Prostate gland (tissue), 2 donors: ENCODE data around the gene MAVS. TPM values are rescaled to one million over a fixed set of nuclear protein-coding genes. Genes with fewer than 3 reads are reported as not detected.
"Not testable (repeated sequence)": the region's sequence is repeated elsewhere in the genome, so short reads cannot be mapped to it uniquely, and the experiment has no call there.

ENCODE experiments used
- DNase-seq: peaks from one replicate; pipeline ENCODE4 v3.0.0-alpha.2; 2019; ENCODE audit warnings: low spot score
- H3K27ac ChIP-seq, 2 donors: fragments of 200-600 bp; sonication (generic); 2 replicates each; pipeline ENCODE4 v1.5.1; 2017 to 2019
- H3K27me3 ChIP-seq: fragments of 200-600 bp; sonication (generic); replicated peaks from 2 replicates; pipeline ENCODE4 v1.5.1; 2019; ENCODE audit not compliant: insufficient read depth
- H3K36me3 ChIP-seq, 2 donors: fragments of 200-600 bp; sonication (generic); 1 replicate in 1 of 2; 2 replicates in 1 of 2; pipeline versions ENCODE4 v1.5.1 to v1.8.1; 2017 to 2019
- H3K4me1 ChIP-seq: fragments of 200-600 bp; sonication (generic); replicated peaks from 2 replicates; pipeline ENCODE4 v1.5.1; 2019
- H3K4me3 ChIP-seq, 2 donors: fragments of 200-600 bp; sonication (generic); 2 replicates each; pipeline ENCODE4 v1.5.1; 2017 to 2019
- H3K9me3 ChIP-seq: fragments of 200-600 bp; sonication (generic); 2 replicates; pipeline ENCODE4 v1.5.1; 2017
- POLR2A ChIP-seq: fragments of 450-650 bp; IDR thresholded peaks from one replicate; pipeline ENCODE4 v1.6.1; 2016; ENCODE audit warnings: antibody characterized with exemption, mild to moderate bottlenecking
- POLR2AphosphoS5 ChIP-seq: sonication (generic); formaldehyde crosslinking; IDR thresholded peaks from one replicate; pipeline ENCODE4 v1.6.1; 2017; ENCODE audit warnings: antibody characterized with exemption
- WGBS: methylation state at CpG from one replicate; pipeline ENCODE4 v1.1.5; 2018; 5-methylcytosine and 5-hydroxymethylcytosine counted together
- intact Hi-C: fragments of 100-400 bp; cut with DNase I; formaldehyde crosslinking; loops from one replicate; pipeline ENCODE4 v1.14.2; 2022
- total RNA-seq, 2 donors: library from RNA; depleted of rRNA; stranded (reverse); fragments of >200 nt; gene quantifications; one replicate each; pipeline ENCODE4 v1.1.0, GENCODE V29; 2016
- TF ChIP-seq, protein P1 (sequence below), 4 experiments: fragments of 200-600 bp in 2 of 4; fragments of 450-650 bp in 2 of 4; sonication (generic) in 2 of 4; IDR thresholded peaks; 1 replicate in 3 of 4; 2 replicates in 1 of 4; pipeline ENCODE4 v1.5.1; 2016 to 2019; ENCODE audit warnings: antibody characterized with exemption in 4 of 4, mild to moderate bottlenecking in 2 of 4, moderate library complexity in 2 of 4

Gene MAVS
- total RNA-seq, 2 donors from 2014 or later, result 26.7 to 40.2 TPM

DNA sequence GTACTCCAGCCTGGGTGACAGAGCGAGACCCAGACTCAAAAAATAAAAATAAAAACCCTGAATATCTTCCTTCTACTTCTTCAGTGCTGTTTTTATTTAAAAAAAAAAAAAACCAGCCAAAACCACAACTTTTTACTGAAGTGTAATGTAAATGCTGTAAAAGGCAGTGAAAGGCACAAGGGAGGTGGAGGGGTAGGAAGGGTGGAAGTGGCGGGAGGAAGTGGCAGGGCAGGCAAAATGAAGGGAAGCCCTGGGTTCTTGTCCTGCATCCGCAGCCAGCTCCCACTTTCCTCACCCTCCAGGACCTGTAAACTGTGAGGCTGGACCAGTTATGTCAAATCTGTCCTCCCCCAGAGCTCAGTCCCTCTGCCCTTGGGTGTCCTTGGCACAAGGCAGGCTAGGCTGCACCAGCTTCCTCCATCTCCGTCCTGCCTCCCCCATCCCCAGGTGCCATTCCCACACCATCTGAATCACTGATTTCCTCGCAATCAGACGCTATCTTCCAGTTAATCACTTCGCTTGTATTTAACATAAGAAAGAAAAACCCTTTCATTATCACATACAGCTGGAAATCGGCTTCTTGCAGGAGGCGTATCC is 28.8 kb downstream of the MAVS start:
- WGBS, result 79% methylated on average over 9 of the region's 9 CpGs
- no peaks in the 10 kb centered on the region for H3K36me3 ChIP-seq

DNA sequence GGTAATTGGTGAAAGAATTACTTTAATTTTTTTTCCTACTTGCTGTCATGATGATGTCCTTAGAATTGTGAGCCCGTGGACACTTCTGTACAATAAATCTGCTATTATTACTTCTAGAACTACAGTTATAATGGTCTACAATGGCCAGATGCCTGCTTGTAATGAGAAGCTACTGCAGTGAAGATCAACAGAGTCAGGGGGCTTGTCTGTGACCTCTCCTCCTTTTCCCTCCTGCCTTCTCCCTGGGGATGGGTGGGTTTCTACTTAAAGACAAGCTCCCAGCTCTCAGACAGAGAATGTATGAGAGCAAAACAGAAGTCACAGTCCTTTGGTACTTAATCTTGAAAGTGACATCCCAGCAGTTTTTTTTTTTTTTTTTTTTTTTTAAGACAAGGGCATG is 29.4 kb downstream of the MAVS start:
- DNase-seq, result no peak
- Histone ChIP-seq H3K27me3 (no peaks in the 10 kb centered on the region), H3K4me1 (no peaks in the 10 kb centered on the region), H3K9me3 (no peaks in the 10 kb centered on the region), H3K27ac (no peak overlapping the region), H3K36me3 (no peaks in the 10 kb centered on the region), H3K4me3 (no peak overlapping the region)
- 72% methylated on average over 1 of the region's 1 CpG for WGBS
- intact Hi-C loops, result no loop called here
- TF ChIP-seq POLR2AphosphoS5, result no peak
- TF ChIP-seq, protein P1, sequence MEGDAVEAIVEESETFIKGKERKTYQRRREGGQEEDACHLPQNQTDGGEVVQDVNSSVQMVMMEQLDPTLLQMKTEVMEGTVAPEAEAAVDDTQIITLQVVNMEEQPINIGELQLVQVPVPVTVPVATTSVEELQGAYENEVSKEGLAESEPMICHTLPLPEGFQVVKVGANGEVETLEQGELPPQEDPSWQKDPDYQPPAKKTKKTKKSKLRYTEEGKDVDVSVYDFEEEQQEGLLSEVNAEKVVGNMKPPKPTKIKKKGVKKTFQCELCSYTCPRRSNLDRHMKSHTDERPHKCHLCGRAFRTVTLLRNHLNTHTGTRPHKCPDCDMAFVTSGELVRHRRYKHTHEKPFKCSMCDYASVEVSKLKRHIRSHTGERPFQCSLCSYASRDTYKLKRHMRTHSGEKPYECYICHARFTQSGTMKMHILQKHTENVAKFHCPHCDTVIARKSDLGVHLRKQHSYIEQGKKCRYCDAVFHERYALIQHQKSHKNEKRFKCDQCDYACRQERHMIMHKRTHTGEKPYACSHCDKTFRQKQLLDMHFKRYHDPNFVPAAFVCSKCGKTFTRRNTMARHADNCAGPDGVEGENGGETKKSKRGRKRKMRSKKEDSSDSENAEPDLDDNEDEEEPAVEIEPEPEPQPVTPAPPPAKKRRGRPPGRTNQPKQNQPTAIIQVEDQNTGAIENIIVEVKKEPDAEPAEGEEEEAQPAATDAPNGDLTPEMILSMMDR (IDR thresholded peaks at IDR 0.05), result no peak
- TF ChIP-seq POLR2A, result no peak

More for the DNA sequence above, 28.8 kb downstream of the MAVS start:
- no peaks in the 10 kb centered on the region for H3K9me3 ChIP-seq
- no peaks in the 10 kb centered on the region for H3K4me1 ChIP-seq
- TF ChIP-seq POLR2A (no peak), POLR2AphosphoS5 (no peak)
- TF ChIP-seq, protein P1 (IDR thresholded peaks at IDR 0.05), result no peak
- H3K27ac ChIP-seq, result no peak overlapping the region
- intact Hi-C loops, result no loop called here
- no peak for DNase-seq
- H3K27me3 ChIP-seq, result no peaks in the 10 kb centered on the region
- no peak overlapping the region for H3K4me3 ChIP-seq

DNA sequence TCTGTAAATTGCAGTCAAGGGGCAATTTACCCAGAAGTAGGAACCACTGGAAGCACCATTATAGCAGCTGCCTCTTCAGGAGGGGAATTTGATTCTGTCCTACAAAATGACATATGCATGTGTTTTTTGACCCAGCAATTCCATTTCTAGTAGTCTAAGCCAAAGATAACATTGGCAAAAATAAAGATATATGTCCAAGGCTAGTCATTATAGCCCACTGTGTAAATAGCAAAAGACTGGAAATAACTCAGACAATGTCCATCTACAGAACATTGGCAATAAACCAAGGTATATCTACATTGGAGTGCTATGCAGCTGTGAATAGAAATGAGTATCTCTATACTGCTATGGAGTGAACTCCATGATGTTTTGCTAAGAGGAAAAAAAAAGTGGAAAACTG is 30.0 kb downstream of the MAVS start:
- TF ChIP-seq POLR2A (no peak), POLR2AphosphoS5 (no peak)
- TF ChIP-seq, protein P1 (IDR thresholded peaks at IDR 0.05), result no peak
- Histone ChIP-seq H3K4me3 (no peak overlapping the region), H3K27ac (no peak overlapping the region), H3K9me3 (no peaks in the 10 kb centered on the region), H3K4me1 (no peaks in the 10 kb centered on the region), H3K36me3 (no peaks in the 10 kb centered on the region), H3K27me3 (no peaks in the 10 kb centered on the region)
- intact Hi-C loops, result no loop called here
- DNase-seq, result no peak

DNA sequence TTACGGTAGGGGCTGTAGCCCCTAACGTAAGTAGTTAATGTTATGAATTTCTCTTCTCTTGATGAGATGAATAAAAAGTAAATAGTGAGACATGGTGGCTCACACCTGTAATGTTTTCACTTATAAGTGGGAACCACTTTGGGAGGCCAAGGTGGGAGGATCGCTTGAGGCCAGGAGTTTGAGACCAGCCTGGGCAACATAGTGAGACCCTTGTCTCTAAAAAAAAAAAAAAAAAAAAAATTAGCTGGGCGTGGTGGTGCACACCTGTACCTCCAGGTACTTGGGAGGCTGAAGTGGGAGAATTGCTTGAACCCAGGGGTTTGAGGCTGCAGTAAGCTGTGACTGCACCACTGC is 32.3 kb downstream of the MAVS start:
- H3K27me3 ChIP-seq, intact Hi-C loops, H3K9me3 ChIP-seq, H3K27ac ChIP-seq, H3K4me3 ChIP-seq, DNase-seq, H3K36me3 ChIP-seq, H3K4me1 ChIP-seq: not testable (repeated sequence)
- 93% methylated on average over 4 of the region's 4 CpGs for WGBS

DNA sequence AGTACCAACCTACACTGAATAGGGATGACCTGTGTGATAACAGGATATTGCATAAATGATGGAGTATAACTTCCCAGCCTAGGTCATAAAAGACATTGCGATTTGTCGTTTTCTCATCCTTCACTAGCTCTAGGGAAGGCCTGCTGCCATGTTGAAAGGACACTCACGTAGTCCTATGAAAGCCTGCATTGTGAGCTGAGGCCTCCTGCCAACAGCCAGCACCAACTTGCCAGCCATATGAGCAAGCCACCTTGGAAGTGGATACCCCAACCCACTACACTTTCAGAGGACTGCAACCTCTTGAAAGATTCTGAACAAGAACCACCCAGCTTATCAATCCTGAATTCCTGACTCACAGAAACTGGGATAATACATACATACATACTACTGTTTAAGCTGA is 39.1 kb downstream of the MAVS start:
- H3K36me3 ChIP-seq, result no peaks in the 10 kb centered on the region
- no peaks in the 10 kb centered on the region for H3K9me3 ChIP-seq
- H3K4me1 ChIP-seq, result peaks cover 4% of the 10 kb centered on the region
- TF ChIP-seq POLR2AphosphoS5, result no peak
- TF ChIP-seq, protein P1 (IDR thresholded peaks at IDR 0.05), result no peak
- no peak for TF ChIP-seq POLR2A
- DNase-seq, result no peak
- intact Hi-C loops, result loop anchor here (5.0 kb wide), 4 partner anchors 47 to 202 kb away; no protein-coding TSS in a partner anchor
- no peaks in the 10 kb centered on the region for H3K27me3 ChIP-seq
- H3K27ac ChIP-seq, result no peak overlapping the region
- WGBS, result 78% methylated on average over 3 of the region's 3 CpGs
- H3K4me3 ChIP-seq, result no peak overlapping the region
